CD8-positive, alpha-beta memory T cell (primary cell): ENCODE measurements around the gene EFNA2. TPM values are rescaled to one million over a fixed set of nuclear protein-coding genes. Genes with fewer than 3 reads are reported as not detected.

Source experiments
- CTCF ChIA-PET: fragments of 350-600 bp; sonication (Branson Sonifier 250); formaldehyde crosslinking; loops from one replicate; lab custom pipeline; 2021; ENCODE audit warnings: antibody characterized with exemption; lab: Charles Lee
- POLR2A ChIA-PET: fragments of 350-600 bp; sonication (Branson Sonifier 250); formaldehyde crosslinking; loops from one replicate; lab custom pipeline; 2021; ENCODE audit warnings: antibody characterized with exemption; lab: Charles Lee
- DNase-seq, 5 donors: peaks; one replicate each; pipeline versions ENCODE4 v3.0.0 to v3.0.0-alpha.2; 2020 to 2022; ENCODE audit warnings: mixed read lengths in 1 of 5
- H3K27ac ChIP-seq: one replicate; pipeline ENCODE4 v1.7.0; 2013; ENCODE audit warnings: low read depth, mild to moderate bottlenecking, low read length, moderate library complexity
- H3K27me3 ChIP-seq: 2 replicates; pipeline ENCODE4 v1.7.0; 2013; ENCODE audit warnings: low read length, mild to moderate bottlenecking; ENCODE audit not compliant: insufficient read depth, poor library complexity, severe bottlenecking
- H3K36me3 ChIP-seq: 2 replicates; pipeline ENCODE4 v1.7.0; 2013; ENCODE audit warnings: mild to moderate bottlenecking, low read length, moderate library complexity; ENCODE audit not compliant: insufficient read depth
- H3K4me1 ChIP-seq: 2 replicates; pipeline ENCODE4 v1.7.0; 2013; ENCODE audit warnings: mild to moderate bottlenecking, low read length, moderate library complexity; ENCODE audit not compliant: insufficient read depth
- H3K4me3 ChIP-seq: 2 replicates; pipeline ENCODE4 v1.7.0; 2013; ENCODE audit warnings: mild to moderate bottlenecking, low read length
- H3K9me3 ChIP-seq: 2 replicates; pipeline ENCODE4 v1.7.0; 2013; ENCODE audit warnings: mild to moderate bottlenecking, low read length
- H3K27ac Mint-ChIP-seq, 8 donors: one replicate each; pipeline ENCODE4 v1.8.0; 2020 to 2021; ENCODE audit warnings: mixed read lengths in 8 of 8, mild to moderate bottlenecking in 6 of 8, inconsistent platforms in 3 of 8, moderate library complexity in 3 of 8
- H3K27me3 Mint-ChIP-seq, 2 donors: one replicate each; pipeline ENCODE4 v1.8.0; 2020 to 2021; ENCODE audit warnings: mixed read lengths in 2 of 2, mild to moderate bottlenecking in 1 of 2, moderate library complexity in 1 of 2
- H3K36me3 Mint-ChIP-seq, 3 donors: one replicate each; pipeline ENCODE4 v1.8.0; 2020 to 2021; ENCODE audit warnings: mixed read lengths in 3 of 3, inconsistent platforms in 1 of 3, mild to moderate bottlenecking in 1 of 3
- H3K4me1 Mint-ChIP-seq, 3 donors: one replicate each; pipeline ENCODE4 v1.8.0; 2020 to 2021; ENCODE audit warnings: mixed read lengths in 3 of 3, inconsistent platforms in 1 of 3, mild to moderate bottlenecking in 1 of 3
- H3K4me3 Mint-ChIP-seq, 7 donors: one replicate each; pipeline ENCODE4 v1.8.0; 2020 to 2021; ENCODE audit warnings: mixed read lengths in 7 of 7, mild to moderate bottlenecking in 6 of 7, moderate library complexity in 4 of 7, inconsistent platforms in 2 of 7
- H3K9me3 Mint-ChIP-seq, 5 donors: one replicate each; pipeline ENCODE4 v1.8.0; 2020 to 2022; ENCODE audit warnings: mixed read lengths in 5 of 5, mild to moderate bottlenecking in 3 of 5, moderate library complexity in 2 of 5, inconsistent platforms in 1 of 5
- polyA plus RNA-seq: library from polyadenylated mRNA; unstranded; fragments of 300-500 nt; fragmentation: Illumina TruSeq; gene quantifications from one replicate; pipeline ENCODE4 v1.2.3, GENCODE V29; 2021
- total RNA-seq, 2 experiments: library from RNA; stranded (reverse); gene quantifications; one replicate each; pipeline ENCODE4 v1.2.3, GENCODE V29; 2021

The EFNA2 gene
- total and polyA plus RNA-seq, 3 experiments from 2014 or later = not detected

DNA sequence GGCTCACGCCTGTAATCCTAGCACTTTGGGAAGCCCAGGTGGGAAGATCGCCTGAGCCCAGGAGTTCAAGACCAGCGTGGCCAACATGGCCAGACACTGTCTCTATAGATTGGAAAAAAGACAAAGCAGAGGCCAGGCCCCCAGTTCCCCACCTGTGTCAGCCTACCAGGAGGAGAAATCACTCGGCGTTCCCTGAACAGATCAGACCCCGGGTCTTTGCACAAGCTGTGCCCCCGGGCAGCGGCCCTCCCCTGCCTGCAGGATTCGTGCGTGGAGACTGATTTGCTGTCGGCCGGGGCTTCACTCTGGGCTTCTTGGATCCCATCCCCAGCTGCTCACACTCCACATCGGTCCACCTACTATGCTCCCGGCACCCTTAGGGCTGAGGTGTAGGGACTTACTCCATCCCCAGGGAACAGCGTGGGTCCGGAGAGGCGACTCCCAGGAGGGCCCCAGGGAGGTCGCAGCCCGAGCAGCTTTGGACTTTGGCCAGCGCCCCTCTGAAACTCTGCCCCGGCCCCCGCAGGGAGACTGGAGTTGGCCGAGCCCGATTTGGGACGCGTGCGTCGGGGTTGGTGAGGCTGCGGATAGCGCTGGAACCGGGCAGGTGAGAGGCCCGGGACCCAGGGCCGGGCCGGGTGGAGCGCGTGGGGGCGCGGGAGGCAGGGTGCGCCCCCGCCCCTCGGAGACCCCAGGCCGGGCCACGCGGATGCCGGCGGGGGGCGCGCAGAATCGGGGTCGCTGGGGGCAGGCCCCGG is 515 bp upstream of the EFNA2 start:
- Histone ChIP-seq H3K27me3 (peaks cover 23% of the 10 kb centered on the region), H3K9me3 (no peaks in the 10 kb centered on the region), H3K4me3 (no peak overlapping the region), H3K4me1 (peaks cover 4% of the 10 kb centered on the region), H3K36me3 (no peaks in the 10 kb centered on the region), H3K27ac (no peak overlapping the region)
- peaks cover 0 to 2% (median 0%) of the 10 kb centered on the region in 3 donors for H3K36me3 Mint-ChIP-seq
- CTCF ChIA-PET = no interaction called here
- H3K4me3 Mint-ChIP-seq = peak overlapping the region in 6 of 7 donors; percentile 10 to 79 (median 46)
- POLR2A ChIA-PET = no interaction called here
- H3K4me1 Mint-ChIP-seq = peaks cover 4 to 14% (median 7%) of the 10 kb centered on the region in 3 donors
- DNase-seq = no peak
- H3K27me3 Mint-ChIP-seq = peaks cover 13 to 20% of the 10 kb centered on the region in 2 donors
- peaks cover 0 to 2% (median 0%) of the 10 kb centered on the region in 5 donors for H3K9me3 Mint-ChIP-seq
- H3K27ac Mint-ChIP-seq = peak overlapping the region in 1 of 8 donors; percentile 9

DNA sequence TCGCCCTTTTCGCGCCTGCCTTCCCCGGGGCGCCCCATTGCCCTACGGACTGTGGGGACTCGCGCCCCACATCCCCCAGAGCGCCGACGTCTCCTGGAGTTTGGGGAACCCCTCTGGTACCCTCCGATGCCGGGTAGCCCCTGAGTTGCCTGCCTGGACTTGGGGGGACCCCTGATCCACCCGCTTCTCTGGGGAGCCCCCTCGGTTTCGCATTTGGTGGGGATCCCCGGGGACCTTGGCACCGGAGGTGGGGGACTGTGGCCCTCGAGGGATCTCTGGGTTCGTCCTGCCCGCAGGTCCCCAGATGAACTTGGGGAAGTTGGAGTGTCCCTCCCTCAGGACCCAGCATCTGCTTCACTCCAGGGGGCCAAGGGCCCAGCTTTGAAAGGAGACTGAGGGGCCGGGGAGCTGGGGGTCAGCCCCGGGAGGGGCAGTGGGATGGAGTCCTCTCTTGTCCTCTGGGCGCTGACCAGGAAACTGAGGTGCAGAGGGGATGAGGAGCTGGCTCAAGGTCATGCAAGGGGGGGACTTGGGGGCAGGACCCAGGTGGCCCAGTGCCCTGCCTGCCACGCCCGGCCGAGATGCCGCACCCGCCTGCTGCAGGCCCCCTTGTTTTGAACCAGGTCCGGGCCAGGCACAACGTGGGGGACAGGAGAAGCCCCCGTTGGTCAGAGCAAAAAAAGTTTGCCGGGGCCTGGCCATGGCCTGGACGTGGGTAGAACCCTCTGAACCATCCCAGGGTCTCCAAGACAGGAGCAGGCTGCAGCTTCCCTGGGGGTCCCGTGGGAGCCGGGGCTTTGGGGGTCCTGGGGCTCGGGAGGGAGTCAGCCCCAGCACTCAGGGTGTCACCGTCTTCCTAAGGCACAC is 1.0 kb downstream of the EFNA2 start:
- no peaks in the 10 kb centered on the region for H3K36me3 Mint-ChIP-seq
- peaks cover 4% of the 10 kb centered on the region for H3K4me1 ChIP-seq
- H3K27ac Mint-ChIP-seq = peak overlapping the region in 1 of 8 donors; percentile 29
- peaks cover 23% of the 10 kb centered on the region for H3K27me3 ChIP-seq
- no peak for DNase-seq
- no peaks in the 10 kb centered on the region for H3K9me3 ChIP-seq
- peaks cover 13 to 20% of the 10 kb centered on the region in 2 donors for H3K27me3 Mint-ChIP-seq
- POLR2A ChIA-PET = no interaction called here
- H3K4me1 Mint-ChIP-seq = peaks cover 0 to 11% (median 5%) of the 10 kb centered on the region in 3 donors
- H3K4me3 ChIP-seq = no peak overlapping the region
- H3K4me3 Mint-ChIP-seq = peak overlapping the region in 4 of 7 donors; percentile 48 to 55 (median 52)
- H3K9me3 Mint-ChIP-seq = peaks cover 0 to 2% (median 0%) of the 10 kb centered on the region in 5 donors
- no peak overlapping the region for H3K27ac ChIP-seq
- CTCF ChIA-PET = no interaction called here
- H3K36me3 ChIP-seq = no peaks in the 10 kb centered on the region

DNA sequence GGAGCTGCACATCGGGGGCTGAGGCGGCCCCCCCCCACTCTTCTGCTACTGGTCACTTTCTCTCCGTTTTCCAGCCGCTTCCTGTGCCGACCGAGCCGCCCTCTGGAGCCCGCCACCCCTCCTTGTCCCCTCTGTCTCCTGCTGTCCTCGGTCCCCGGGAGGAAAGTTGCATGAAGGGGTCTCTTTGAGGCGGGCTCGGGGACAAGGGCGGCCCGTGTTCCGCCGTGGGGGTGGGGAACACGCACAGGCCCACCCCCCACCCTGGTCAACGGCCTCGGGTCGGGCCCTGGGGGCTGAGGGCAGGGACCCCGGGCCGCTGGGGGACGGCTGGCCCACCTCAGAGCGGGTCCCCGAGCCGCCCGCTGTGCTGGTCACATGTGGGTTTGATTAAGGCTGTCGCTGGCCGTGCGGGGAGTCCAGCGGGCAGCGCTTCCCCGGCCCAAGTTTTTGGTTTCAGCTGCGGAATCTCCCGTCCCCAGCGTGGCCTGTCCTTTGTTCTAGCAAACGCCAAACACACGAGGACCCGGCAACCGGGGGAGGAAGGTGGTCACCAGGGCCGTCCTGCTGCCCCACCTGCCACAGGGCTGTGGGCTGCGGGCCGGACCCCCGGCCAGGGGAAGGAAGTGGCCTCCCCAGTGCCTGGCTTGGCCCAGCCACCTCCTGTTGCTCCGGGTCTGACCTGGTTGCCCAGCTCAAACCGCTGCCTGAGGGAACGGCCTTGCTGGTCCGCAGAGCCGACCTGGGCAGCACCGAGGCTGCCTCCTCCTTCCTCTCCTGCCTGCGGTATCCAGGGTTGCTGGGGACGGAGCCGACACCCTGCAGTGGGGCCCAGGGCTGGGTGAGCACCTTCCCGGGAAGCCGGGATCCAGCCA is 1.9 kb downstream of the EFNA2 start:
- Histone ChIP-seq H3K27ac (no peak overlapping the region), H3K4me1 (peaks cover 4% of the 10 kb centered on the region), H3K36me3 (no peaks in the 10 kb centered on the region), H3K9me3 (no peaks in the 10 kb centered on the region), H3K4me3 (no peak overlapping the region), H3K27me3 (peaks cover 27% of the 10 kb centered on the region)
- Mint-ChIP-seq H3K9me3 (peaks cover 0 to 2% (median 0%) of the 10 kb centered on the region in 5 donors), H3K4me3 (no peak overlapping the region), H3K27ac (no peak overlapping the region), H3K4me1 (peaks cover 0 to 11% (median 5%) of the 10 kb centered on the region in 3 donors), H3K36me3 (no peaks in the 10 kb centered on the region), H3K27me3 (peaks cover 20 to 25% of the 10 kb centered on the region in 2 donors)
- no peak for DNase-seq
- POLR2A ChIA-PET = no interaction called here
- CTCF ChIA-PET = no interaction called here

DNA sequence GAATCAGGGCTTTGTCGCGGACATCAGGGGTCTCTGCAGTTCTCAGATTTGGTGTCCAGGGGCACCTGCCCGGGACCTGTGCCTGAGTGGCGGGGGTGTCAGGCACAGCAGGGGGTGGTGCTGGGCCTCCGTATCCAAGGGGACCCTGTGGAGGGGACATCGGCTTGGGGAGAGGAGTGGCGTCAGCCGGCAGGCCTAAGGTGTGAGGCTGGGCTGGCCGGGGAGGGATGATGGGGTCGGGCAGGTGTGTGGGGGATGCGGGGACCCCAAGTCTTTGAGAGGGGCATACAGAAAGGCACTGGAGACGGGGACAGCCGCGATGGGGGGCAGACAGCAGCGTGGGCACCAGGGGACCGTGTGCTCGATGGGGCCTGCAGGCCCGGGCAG is 2.5 kb downstream of the EFNA2 start:
- H3K36me3 Mint-ChIP-seq = no peaks in the 10 kb centered on the region
- CTCF ChIA-PET = no interaction called here
- Histone ChIP-seq H3K9me3 (no peaks in the 10 kb centered on the region), H3K27me3 (peaks cover 27% of the 10 kb centered on the region), H3K4me1 (peaks cover 4% of the 10 kb centered on the region), H3K4me3 (no peak overlapping the region), H3K36me3 (no peaks in the 10 kb centered on the region), H3K27ac (no peak overlapping the region)
- peaks cover 20 to 26% of the 10 kb centered on the region in 2 donors for H3K27me3 Mint-ChIP-seq
- POLR2A ChIA-PET = no interaction called here
- H3K4me1 Mint-ChIP-seq = peaks cover 0 to 11% (median 5%) of the 10 kb centered on the region in 3 donors
- no peak overlapping the region for H3K4me3 Mint-ChIP-seq
- H3K9me3 Mint-ChIP-seq = peaks cover 0 to 2% (median 0%) of the 10 kb centered on the region in 5 donors
- no peak for DNase-seq
- no peak overlapping the region for H3K27ac Mint-ChIP-seq

DNA sequence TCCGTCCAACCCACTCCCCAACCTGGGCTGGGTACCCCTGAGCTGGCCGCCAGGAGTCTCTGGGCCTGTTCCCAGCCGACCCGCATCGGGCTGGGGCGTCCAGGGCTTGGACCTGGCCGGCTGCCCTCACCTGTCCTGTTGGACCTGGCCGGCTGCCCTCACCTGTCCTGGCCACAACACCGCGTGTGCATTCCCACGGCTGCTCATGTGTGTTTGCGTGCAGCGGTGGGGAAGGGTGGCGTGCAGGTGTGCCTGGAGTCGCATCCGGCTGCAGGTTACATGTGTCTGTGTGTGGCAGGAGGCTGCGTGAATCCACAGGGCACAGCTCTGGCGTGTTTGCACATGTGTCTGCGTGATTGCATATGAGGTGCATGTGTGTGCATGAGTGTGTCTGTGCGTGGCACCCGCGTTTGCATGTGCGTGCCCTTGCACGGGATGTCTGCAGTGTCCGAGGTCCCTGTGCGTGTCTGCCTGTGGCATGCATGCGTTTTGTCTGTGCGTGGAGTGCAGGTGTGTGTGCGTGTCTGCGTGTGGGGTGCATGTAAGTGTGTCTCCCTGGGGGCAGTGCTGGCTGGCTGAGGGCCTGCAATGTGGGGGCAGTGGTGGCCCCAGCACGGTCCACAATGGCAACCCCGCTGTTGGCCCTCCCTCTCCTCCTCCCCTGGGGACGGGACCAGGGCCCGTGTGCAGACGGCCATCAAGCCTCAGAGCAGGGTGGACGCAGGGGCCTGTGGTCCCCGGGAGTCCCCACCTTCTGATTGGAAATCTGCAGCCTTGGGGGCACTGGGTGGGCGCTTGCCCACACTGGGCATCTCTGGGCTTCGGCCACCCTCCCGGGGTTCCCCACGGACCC is 3.4 kb downstream of the EFNA2 start:
- ChIA-PET POLR2A (no interaction called here), CTCF (no interaction called here)
- H3K27ac Mint-ChIP-seq = no peak overlapping the region
- Histone ChIP-seq H3K27ac (no peak overlapping the region), H3K36me3 (no peaks in the 10 kb centered on the region), H3K4me1 (peaks cover 4% of the 10 kb centered on the region), H3K27me3 (peaks cover 27% of the 10 kb centered on the region), H3K4me3 (no peak overlapping the region), H3K9me3 (no peaks in the 10 kb centered on the region)
- DNase-seq = no peak
- H3K27me3 Mint-ChIP-seq = peaks cover 20 to 26% of the 10 kb centered on the region in 2 donors
- no peaks in the 10 kb centered on the region for H3K36me3 Mint-ChIP-seq
- H3K4me1 Mint-ChIP-seq = peaks cover 0 to 11% (median 5%) of the 10 kb centered on the region in 3 donors
- no peak overlapping the region for H3K4me3 Mint-ChIP-seq
- H3K9me3 Mint-ChIP-seq = peaks cover 0 to 2% (median 0%) of the 10 kb centered on the region in 5 donors

DNA sequence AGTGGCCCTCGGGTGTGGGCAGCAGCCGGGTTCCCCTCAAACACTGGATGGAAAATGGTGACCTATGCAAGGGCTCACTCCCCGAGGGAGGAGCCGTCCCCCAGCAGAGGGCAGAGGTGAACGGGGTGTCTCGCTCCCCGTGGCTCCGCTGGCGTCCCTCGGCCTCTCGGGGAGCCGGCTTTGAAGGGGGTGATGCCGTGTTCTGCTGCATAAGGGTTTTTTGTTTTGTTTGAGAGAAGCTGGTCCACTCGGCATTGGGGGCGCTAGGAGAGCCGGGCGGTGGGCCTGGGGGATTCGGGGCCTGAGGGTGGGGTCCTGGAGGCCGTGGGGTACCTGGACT is 4.0 kb downstream of the EFNA2 start:
- Histone ChIP-seq H3K4me1 (peaks cover 4% of the 10 kb centered on the region), H3K27me3 (peaks cover 27% of the 10 kb centered on the region), H3K36me3 (no peaks in the 10 kb centered on the region), H3K4me3 (no peak overlapping the region), H3K9me3 (no peaks in the 10 kb centered on the region), H3K27ac (no peak overlapping the region)
- Mint-ChIP-seq H3K4me1 (peaks cover 0 to 8% (median 2%) of the 10 kb centered on the region in 3 donors), H3K27ac (peak overlapping the region in 1 of 8 donors; percentile 24), H3K9me3 (no peaks in the 10 kb centered on the region), H3K27me3 (peaks cover 17 to 22% of the 10 kb centered on the region in 2 donors), H3K4me3 (no peak overlapping the region), H3K36me3 (no peaks in the 10 kb centered on the region)
- ChIA-PET CTCF (no interaction called here), POLR2A (no interaction called here)
- DNase-seq = no peak

DNA sequence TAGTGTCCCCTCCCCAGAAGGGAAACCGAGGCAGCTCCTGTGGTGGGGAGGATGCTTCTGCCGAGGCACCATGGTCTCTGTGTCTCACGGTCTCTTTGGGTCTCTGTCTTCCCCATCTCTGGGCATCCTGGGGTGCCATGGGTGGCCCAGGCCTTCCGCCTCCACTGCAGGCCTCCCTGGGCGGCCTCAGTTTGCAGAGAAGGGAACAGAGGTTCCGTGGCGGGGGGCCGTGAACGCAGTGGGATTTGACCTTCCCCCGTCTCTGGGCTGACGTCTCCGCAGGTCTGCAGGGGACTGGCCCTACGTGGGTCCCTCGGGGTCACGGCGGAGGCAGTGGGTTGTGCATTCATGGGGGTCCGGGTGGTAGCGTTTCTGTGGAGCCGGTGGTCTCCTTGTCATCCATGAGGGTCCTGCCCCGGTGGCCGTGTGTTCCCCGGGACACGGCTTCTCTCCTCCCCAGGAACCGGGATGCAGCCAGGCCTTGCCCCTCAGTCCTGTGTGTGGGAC is 4.6 kb downstream of the EFNA2 start:
- Mint-ChIP-seq H3K27ac (no peak overlapping the region), H3K4me1 (peaks cover 0 to 5% (median 3%) of the 10 kb centered on the region in 3 donors), H3K4me3 (no peak overlapping the region), H3K9me3 (no peaks in the 10 kb centered on the region), H3K27me3 (peaks cover 12 to 18% of the 10 kb centered on the region in 2 donors), H3K36me3 (no peaks in the 10 kb centered on the region)
- Histone ChIP-seq H3K4me1 (peaks cover 4% of the 10 kb centered on the region), H3K36me3 (no peaks in the 10 kb centered on the region), H3K9me3 (no peaks in the 10 kb centered on the region), H3K4me3 (no peak overlapping the region), H3K27ac (no peak overlapping the region), H3K27me3 (peaks cover 27% of the 10 kb centered on the region)
- no peak for DNase-seq
- ChIA-PET CTCF (no interaction called here), POLR2A (no interaction called here)
